ENCODE measurements around the gene FGGY.
"Not testable (repeated sequence)": the region's sequence is repeated elsewhere in the genome, so short reads cannot be mapped to it uniquely, and the experiment has no call there.

FGGY gene

DNA sequence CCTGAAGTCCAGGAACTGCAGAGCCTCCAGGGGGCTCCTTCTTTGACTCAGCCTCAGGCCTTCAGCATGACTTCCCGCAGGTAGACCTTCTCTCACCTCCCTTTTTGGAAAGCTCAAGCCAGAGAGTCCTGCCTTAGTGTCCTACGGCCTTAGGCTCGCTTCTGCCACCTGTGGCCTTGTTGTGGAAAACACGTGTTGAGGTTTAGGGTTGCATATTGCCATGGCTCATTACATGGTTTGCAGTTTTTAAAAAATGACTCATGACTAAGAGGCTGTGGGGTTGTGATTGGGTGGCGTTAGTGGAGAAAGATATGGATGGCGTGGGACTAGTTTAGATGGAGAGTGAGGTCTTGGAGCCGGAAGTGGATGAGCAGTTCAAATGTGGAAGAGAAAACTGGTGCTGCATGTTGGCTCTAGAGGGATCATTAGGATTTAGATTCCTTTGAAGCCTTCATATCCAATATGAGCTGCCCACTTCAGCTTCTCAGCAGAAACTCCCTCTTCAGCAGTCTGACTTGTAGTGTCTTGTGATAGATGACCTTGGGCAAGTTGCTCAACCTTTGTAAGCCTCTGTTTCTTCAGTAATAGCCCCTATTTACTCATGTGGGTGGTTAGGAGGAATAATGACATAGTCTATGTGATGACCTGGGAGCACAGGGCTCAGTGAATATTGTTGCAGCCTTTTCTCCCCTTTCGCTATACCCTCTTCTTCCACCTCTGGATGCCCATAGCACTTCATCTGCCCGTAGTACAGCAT lies 6.5 kb upstream of the FGGY start:
- peak; percentile 42 for DNase-seq

DNA sequence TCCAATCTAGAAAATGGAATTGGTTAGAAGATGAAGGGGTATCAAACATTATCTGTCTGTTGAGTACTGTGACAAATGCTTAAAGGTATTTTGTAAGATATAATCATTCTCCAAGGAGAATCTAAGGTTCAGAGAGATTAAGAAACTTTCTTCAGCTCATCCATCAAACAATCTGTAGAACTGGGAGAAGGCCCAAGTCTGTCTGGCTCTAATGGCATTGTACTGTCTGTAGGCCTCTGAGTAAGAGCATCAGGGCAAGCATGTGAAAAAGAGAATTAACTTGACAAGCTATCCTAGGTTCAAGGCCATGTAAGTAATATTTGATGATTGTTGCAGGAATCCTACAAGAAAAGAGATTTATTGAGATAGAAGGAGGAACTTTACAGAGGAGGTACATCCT lies 5.3 kb upstream of the FGGY start:
- no peak for DNase-seq

DNA sequence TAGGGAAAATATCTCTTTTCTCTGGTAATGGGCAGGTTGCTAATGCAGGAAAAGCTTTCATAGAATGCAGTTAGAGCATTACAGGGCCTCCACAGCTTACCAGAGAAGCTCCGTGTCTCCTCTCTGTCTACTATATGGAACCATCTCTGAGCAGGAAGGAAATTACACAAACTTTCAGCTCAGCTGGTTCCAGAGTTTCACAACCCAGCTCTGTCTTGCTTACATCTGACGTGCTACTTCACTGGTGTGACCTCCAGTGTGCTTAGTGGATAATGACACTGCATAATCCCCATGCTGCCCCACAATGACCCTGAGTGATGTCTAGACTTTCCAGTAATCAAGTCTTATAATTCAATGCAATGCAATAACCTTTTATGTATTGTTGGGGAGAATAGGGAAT lies 4.3 kb upstream of the FGGY start:
- peak; percentile 72 for DNase-seq

DNA sequence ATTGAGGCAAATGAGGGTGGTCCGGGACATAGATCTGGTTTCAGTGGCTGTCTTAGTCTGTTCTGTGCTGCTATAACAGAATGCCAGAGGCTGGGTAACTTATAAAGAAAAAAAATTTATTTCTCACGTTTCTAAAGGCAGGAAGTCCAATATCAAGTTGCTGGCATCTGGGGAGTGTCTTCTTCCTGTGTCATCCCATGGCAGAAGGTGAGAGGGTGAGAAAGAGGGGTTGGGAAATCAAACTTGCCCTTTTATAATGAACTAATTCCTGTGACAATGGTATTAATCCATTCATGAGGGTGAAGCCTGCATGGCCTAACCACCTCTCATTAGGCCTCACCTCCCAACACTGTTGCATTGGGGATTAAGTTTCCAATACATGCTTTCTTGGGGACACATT lies 3.7 kb upstream of the FGGY start:
- no peak for DNase-seq

DNA sequence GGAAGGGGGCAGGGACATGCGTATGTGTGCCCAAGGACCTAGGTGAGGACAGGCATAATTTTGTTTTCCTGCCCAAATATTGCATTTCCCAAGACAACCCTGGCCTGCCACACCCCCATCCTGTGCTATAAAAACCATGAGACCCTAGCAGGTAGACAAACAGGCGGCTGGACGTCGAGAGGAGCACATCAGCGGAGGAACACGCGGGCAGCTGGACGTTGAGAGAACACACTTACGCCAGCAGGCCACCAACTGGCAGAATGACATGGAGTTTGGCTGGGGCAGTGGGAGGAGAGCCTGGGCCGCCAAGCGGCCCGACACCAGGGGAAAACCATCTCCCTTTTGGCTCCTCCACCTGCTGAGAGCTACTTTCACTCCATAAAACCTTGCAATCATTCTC lies 3.0 kb upstream of the FGGY start:
- no peak for DNase-seq

DNA sequence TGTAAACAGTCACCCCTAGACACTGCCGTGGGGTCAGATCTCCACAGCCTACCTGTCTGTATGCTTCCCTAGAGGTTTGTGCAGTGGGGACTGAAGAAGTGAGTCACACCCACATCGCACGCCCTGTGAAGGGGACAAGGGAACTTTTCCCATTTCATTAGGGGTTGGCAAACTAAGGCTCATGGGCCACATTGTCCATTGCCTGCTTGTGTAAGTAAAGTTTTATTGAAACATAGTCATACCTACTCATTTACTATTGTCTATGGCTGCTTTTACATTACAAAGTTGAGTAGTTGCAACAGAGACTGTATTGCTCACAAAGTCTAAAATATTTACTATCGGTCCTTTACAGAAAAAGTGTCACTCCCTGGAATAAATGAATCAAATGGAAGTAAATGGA lies 2.5 kb upstream of the FGGY start:
- no peak for DNase-seq

DNA sequence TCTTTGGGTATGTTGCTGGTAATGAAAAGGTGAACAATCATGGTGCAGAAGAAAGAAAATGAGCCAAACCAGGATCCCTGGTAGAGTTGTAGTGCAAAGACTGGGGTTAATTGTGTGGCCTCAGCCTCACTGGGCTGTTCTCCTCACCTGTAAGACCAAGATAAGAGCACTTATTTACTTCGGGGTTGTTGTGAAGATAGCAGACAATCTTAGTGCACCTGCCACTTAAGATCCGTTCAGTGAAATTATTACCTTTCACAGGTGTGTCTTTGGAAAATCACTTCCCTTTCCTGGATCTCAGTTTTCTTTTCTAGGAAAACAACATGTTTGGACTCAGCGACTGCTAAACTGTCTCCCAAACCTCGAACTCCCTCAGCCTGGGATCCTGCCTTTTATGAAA lies 1.3 kb upstream of the FGGY start:
- no peak for DNase-seq

DNA sequence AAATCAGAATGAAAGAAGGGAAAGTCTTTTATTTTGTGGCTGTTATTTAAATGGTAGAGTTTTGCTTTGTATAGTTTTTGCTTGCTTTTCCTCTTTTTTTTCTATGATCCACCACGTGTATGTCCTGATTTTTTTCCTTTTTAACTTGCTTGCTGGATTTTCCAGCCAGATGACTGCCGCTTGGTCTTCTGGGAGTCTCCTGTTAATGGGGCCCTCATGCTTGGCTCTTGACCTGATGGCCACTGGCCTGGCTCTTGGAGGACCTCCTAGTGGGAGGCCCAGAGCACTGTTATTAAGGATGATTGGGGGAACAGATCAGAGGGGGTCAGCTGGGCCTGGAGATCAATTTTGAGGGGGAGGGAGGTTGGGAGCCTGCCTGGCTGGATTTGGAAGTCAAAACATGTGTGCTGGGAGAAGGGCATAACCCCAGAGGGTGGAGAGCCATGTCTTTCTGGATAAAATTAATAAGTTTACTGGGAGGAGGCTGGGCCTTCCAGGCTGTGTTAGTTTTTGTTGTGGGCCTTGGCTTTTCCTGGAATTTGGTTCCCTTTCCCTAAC lies 1.2 kb downstream of the FGGY start:
- no peak for DNase-seq

DNA sequence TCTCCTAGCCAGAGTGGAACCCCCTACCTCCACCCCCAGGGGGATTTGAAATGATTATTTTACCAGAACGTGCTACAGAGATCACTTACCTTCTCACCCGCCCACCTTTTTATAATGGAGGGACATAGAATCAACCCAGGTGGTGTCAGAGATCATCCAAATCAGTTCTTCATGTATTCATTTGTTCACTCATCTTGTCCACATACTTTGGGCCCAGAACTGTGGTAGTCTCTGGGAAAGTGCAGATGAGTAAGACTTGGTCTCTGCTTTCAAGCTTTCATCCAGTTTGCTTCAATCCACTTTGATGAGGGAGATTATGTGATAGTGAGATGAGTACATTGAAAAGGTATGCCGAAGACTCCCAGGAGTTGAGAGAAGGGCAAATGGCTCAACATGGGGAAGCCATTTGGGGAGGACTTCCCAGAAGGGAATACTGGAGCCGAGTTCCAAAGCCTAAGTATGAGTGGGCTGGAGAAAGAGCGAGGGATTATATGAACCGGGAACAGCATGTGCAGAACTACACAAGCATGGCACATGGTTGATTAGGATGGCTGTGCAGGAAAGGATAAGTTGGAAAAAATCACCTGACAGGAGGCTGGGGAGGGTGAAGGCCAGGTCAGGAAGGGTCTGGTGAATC lies 1.9 kb downstream of the FGGY start:
- no peak for DNase-seq

DNA sequence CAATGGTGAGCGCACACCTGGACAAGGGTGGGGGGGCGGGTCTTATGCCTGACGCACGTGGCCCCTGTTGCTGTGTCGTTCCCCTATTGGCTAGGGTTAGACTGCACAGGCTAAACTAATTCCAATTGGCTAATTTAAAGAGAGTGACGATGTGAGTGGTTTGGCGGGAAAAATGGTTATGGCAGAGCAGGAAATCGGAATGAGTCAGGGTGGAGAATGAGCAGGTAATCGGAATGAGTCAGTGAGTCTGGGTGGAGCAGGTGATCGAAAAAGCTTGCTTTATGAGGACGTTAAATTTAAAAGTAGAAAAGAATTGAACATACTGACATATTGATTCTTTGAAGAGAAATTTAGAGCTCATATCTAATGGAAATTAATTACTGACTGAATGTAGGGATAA lies 2.8 kb downstream of the FGGY start:
- DNase-seq, result not testable (repeated sequence)

DNA sequence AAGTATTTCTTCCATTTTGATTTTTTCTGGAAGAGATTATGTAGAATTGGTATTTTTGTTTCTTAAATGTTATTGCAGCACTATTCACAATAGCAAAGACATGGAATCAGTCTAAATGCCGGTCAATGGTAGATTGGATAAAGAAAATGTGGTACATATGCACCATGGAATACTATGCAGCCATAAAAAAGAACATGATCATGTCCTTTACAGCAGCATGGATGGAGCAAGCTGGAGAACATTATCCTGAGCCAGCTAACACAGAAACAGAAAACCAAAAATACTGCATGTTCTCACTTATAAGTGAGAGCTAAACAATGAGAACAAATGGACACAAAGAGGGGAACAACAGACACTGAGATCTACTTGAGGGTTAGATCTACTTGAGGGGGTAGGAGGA lies 5.4 kb downstream of the FGGY start:
- DNase-seq, result no peak

DNA sequence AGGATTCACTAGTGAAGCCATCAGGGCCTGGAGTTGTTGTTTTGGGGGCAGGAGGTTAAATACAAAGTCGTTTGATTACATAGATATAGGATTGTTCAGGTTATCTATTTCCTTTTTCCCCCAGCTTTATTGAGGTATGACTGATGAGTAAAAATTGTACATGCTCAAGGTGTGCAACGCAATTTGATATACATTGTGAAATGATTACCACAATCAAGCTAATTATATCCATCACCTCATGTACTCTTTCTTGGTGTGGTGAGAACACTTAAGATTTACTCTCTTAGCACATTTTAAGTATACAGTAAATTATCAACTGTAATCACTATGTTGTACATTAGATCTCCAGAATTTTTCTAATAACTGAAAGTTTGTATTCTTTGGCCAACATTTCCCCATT lies 6.0 kb downstream of the FGGY start:
- no peak for DNase-seq

DNA sequence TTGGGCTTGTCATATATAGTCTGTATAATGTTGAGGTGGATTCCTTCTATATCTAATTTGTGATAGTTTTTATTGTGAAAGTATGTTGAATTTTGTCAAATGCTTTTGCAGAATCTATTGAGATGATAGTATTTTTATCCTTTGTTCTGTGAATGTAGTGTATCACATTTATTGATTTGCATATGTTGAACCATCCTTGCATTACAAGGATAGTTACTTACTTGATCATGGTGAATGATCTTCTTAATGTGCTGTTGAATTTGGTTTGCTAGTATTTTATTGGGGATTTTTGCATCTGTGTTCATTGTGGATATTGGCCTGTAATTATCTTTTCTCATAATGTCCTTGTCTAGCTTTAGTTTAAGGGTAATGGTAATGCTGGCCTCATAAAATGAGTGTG lies 8.3 kb downstream of the FGGY start:
- no peak for DNase-seq

DNA sequence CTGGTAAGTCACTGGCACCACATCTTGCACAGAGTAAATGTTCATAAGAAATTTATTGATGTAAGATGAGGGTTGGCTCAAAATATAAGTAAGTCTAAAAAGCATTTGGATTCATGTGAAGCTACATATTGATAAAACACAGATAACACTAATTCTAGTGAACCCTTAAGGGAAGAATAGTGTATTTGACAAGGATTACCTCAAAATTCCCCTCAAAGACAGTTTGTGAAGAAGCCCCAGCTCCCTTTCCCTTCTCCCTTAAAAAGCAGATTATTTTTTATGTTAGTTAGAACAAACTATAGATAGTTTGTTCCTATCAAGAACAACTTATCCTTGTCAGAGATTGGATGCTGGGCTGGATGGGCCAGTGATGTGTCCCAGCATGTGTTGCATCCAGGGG lies 10.7 kb downstream of the FGGY start:
- no peak for DNase-seq

DNA sequence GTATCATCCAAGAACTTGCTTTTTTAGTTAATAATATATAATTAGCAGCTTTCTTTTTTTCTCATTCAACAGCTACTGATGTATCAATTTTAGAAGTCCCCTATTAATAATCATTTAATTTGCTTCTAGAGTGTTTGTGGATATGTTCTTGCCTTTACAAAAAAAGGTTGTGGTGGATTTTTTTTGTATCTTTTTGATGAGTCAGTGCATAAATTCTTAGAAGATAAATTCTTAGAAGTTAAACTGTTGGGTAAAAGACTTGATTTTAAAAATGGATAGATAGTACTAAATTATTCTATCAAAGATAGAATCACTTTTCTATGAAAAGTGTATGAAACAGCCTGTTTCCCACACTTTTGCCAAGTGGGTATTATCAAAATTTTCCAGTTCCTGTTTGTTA lies 11.9 kb downstream of the FGGY start:
- DNase-seq, result no peak

DNA sequence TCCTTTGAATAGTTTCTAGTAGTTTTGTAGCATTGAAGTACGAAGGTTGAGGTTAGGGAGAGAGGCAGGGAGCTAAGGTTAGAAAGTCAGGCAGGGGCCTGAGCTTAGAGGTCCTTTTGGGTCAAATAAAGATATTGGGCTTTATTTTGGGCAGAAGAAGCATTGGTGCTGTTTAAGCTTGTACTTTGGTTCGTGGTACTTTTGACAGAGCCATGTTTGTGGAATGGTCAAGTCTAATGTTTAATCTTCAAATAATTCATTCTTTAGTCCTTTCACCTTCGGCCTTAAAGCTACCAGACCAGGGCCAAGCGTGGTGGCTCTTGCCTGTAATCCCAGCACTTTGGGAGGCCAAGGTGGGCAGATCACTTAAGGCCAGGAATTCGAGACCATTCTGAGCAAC lies 12.5 kb downstream of the FGGY start:
- DNase-seq, result no peak

DNA sequence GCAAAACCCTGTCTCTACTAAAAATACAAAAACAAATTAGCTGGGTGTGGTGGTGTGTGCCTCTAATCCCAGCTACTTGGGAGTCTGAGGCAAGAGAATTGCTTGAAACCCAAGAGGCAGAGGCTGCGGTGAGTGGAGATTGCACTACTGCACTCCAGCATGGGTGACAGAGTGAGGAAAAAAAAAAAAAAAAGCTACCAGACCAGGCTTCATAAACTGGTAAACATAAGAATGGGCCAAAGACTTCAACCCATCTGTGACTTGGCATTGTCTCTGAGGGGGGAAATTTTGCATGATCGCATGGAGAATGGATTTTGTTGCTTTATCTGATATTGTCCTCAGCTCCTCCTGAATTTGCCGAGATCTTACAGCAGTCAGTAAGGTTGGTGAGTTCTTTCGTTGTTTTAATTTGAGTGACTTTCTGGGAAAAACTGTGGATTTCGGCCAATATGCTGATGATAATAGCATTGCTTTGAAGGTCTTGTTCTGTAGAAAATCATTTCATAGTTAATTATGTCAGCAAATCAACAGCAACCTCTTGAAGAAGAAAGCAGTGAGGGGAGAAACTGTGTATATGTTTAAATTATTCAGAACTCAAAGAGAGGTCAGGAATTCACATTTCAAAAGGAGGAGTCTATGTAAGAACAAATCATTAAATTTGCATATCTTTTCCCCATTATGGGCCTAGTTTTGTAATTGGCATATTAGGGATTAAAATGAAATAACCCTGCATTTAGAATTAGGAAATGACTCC lies 13.1 kb downstream of the FGGY start:
- DNase-seq, result no peak

DNA sequence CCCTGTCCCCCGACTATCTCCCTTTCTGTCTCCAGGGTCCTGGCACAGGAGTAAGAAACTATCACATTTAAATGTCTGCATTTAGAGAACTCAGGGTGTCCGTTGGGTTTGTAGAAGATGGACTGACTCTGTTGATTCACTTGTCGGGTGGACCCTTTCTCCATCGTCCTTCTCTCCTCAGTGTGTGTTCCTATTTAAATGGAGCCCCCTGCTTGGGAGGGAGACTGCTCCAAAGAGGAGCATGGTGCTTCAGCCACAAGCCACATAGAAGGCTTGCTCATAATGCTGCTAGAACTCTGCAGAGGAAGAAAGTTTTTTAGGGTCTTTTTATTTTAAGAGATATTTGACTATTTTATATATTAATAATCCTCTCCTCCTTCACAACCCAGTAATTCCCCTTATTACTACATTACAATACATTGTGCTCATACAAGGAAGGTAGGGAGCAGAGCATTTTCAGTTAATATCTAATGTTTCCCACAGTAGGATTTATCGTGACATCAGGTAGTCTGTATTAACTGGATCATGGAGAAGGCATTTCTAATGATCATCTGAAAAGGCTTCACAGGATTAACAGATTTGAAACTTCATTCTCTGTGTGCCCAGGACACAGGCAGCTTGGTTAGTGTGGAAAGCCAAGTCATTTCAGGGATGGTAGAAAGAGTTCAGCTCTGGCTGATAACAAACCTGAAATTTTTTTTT lies 13.8 kb downstream of the FGGY start:
- no peak for DNase-seq

DNA sequence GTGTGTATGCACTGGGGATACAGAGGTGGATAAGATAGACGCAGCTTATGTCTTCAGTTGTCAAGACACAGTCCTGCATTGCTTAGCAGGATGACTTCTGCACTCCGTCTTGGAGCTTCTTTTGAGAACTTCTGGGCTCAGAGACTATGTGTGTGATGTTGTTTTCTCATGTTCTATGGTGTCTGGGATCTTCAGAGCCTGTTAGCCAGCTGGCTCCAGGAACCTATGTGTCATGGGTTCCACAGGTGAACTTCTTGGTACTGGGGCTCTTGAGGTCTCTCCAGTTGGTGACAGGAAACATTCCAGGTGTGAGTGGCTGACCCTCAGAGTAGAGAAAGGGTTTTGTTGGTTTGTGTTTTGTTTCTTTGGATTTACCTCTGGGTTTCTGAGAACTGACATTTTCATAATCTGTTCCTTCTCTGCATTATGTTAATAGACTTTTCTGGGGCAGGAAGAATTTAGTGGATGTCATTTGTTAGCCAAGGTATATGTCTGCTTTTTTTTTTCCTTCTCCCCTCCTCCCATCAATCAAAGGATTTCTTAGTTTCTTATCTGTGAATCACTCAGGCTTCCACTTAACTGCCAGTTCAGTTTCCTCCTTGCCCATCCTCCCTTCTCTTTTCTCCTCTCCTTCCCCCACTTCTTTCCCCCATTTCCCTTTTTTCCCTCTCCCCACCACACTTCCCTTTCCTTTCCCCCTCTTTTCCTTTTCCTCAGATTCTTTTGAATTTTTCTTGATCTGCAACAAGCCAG lies 18.1 kb downstream of the FGGY start:
- no peak for DNase-seq

DNA sequence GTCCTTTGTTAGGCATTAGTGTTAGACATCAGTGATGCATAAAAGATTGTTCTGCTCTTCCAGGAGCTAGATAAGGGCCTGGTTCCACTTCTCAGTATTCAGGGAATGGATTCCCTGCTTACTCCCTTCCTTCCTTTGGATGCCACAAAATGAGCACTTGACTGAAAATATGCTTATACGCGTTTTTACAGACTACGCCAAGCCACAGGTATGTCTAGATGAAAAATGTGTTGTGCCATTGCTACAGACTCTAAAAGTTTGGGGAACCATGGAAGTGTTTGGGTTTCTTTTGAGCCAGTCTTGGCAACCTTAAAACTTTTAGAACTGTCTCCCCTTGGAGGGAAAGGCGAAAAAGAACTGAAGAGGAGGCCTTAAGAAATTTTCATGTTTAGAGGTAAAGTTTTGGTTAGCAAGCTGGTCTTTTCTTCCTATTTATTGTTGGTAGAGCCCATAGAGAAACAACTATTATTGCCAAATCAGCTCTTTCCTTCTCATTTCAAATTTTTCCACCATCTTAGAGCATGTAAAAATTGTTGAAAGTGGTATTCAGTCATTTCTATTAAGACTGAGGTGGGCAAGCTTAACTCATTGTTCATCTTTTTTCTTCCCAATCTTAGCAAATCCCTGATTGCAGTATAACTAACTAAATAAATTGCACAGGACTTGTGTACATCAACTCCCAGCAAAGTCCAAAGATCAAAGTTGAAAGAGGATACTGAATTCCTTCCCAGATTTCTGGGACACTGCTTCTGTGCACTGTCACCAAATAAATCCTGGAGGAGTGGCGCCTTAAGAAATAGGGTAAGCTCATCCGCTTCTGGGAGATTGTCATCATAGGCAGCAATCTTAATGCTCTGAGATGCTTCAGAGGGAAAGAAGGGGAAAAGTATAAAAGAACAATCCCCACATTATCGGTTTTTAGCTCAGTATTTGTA lies 18.9 kb downstream of the FGGY start:
- DNase-seq, result no peak

DNA sequence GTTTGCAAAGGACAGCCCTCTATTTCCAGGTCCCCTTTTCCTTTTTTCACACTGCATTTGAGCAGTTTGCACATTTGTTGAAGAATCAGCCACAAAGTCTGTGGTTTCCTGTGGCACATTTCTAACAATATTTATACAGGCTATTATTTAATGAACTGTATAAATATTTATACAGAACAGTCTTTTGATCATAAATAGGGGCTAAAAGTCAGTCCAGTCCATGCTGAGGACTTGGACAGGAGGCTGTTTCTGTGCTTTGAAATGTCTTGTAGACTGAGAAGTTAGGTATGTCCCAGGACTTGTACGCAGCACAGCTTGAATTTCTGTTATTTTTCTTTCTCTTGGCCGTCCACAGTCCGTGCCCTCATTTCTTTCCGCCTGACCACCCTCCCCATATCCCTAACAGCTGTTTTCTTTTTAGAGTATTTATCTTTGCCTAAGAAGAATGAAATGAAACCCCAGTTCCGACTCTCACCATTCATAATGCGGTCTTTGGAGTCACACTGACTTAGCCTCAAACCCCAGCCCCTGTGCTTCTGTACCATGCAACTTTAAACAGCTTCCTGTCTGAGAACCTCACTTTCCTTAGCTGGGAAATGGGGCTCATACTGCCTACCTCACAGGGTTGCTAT lies 19.7 kb downstream of the FGGY start:
- DNase-seq, result no peak
